ENCODE data around the gene EPHA5. TPM values are rescaled to one million over a fixed set of nuclear protein-coding genes. Genes with fewer than 3 reads are reported as not detected.

EPHA5 gene
- total RNA-seq, 1 donor, result 0.72 TPM

DNA sequence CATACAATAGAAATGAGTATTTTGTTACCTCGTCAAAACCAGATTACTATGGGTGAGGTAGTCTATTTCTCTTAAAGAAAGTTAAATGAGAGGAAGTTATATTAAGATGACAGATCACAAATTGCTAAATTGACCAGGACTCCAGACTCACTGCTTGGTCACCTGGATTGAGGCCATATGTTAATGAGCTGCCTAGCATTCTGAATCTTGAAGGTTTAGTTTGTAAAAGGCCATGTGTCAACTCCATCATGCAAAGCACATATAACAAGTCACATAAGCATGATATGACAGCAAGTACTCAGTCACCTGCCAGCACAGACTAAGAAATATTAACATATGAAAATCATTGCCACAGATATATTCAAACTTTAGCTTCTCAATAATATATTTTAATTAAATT, 72.6 kb downstream of the EPHA5 start:
- TF ChIP-seq, protein P1, sequence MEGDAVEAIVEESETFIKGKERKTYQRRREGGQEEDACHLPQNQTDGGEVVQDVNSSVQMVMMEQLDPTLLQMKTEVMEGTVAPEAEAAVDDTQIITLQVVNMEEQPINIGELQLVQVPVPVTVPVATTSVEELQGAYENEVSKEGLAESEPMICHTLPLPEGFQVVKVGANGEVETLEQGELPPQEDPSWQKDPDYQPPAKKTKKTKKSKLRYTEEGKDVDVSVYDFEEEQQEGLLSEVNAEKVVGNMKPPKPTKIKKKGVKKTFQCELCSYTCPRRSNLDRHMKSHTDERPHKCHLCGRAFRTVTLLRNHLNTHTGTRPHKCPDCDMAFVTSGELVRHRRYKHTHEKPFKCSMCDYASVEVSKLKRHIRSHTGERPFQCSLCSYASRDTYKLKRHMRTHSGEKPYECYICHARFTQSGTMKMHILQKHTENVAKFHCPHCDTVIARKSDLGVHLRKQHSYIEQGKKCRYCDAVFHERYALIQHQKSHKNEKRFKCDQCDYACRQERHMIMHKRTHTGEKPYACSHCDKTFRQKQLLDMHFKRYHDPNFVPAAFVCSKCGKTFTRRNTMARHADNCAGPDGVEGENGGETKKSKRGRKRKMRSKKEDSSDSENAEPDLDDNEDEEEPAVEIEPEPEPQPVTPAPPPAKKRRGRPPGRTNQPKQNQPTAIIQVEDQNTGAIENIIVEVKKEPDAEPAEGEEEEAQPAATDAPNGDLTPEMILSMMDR (IDR thresholded peaks at IDR 0.05; ENCODE audit: extremely low read depth, low read depth, low read length), result no peak

DNA sequence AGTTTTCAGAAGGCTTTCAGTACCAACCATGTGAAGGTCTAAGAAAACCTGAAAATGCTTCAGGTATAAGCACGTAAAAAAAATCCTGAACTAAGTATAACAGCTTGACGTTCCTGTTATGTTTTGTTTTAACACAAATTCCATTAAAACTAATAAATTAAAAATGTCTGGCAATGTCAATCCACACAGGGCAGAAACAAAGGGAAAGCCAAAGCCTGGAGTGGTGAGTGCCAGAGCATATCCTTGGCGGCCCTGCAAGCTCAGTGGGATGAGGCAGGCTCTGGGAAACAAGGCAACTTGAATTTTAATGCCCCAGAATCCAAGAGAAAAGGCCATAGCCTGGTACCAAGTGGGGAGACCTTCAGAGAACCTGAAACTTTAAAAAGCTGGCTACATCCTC, 78.2 kb downstream of the EPHA5 start:
- no peak for DNase-seq (ENCODE audit: insufficient read length, low spot score, missing footprints)
- H2AFZ ChIP-seq (ENCODE audit: low read length), result no peak overlapping the region
- no peak overlapping the region for H3K4me2 ChIP-seq (ENCODE audit: insufficient read depth, low read length)
- no peaks in the 10 kb centered on the region for H4K20me1 ChIP-seq (ENCODE audit: insufficient read depth, low read length)
- H3K9me3 ChIP-seq (ENCODE audit: low read depth, low read length), result no peaks in the 10 kb centered on the region
- no peak overlapping the region for H3K27ac ChIP-seq (ENCODE audit: low read depth, low read length)
- no peaks in the 10 kb centered on the region for H3K27me3 ChIP-seq (ENCODE audit: insufficient read depth, low read length)
- TF ChIP-seq, protein P1 (IDR thresholded peaks at IDR 0.05; ENCODE audit: extremely low read depth, low read depth, low read length), result no peak
- H3K4me3 ChIP-seq (ENCODE audit: insufficient read depth, low read length), result no peak overlapping the region
- H3K36me3 ChIP-seq (ENCODE audit: insufficient read depth, low read length), result no peaks in the 10 kb centered on the region
- H3K79me2 ChIP-seq (ENCODE audit: insufficient read depth, low read length), result no peaks in the 10 kb centered on the region
- H3K4me1 ChIP-seq (ENCODE audit: insufficient read depth, low read length), result no peaks in the 10 kb centered on the region

More for the DNA sequence above, 72.6 kb downstream of the EPHA5 start:
- Histone ChIP-seq H3K79me2 (ENCODE audit: insufficient read depth, low read length) (no peaks in the 10 kb centered on the region), H2AFZ (ENCODE audit: low read length) (no peak overlapping the region), H3K4me2 (ENCODE audit: insufficient read depth, low read length) (no peak overlapping the region), H4K20me1 (ENCODE audit: insufficient read depth, low read length) (no peaks in the 10 kb centered on the region), H3K27ac (ENCODE audit: low read depth, low read length) (no peak overlapping the region), H3K36me3 (ENCODE audit: insufficient read depth, low read length) (no peaks in the 10 kb centered on the region), H3K27me3 (ENCODE audit: insufficient read depth, low read length) (no peaks in the 10 kb centered on the region), H3K9me3 (ENCODE audit: low read depth, low read length) (no peaks in the 10 kb centered on the region), H3K4me3 (ENCODE audit: insufficient read depth, low read length) (no peak overlapping the region), H3K4me1 (ENCODE audit: insufficient read depth, low read length) (no peaks in the 10 kb centered on the region)
- DNase-seq (ENCODE audit: insufficient read length, low spot score, missing footprints), result no peak

DNA sequence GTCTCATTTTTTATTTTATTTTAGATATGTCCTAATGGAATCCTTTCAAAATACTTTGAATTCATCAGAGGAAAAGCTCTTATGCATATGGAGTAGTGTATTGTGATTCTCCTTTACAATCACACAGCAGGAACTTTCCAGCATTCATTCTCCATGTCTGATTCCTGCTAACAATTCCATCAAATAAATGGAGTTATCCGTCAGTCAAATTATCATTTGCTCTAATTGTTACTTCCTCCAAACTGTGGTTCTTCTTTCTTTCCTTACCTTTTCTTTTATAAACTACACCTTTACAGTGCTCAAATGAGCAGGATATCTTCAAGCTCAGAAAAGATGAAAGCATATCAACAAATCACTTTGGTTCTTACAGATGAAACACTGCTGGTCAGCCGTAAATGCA, 80.4 kb downstream of the EPHA5 start:
- no peak overlapping the region for H3K27ac ChIP-seq (ENCODE audit: low read depth, low read length)

DNA sequence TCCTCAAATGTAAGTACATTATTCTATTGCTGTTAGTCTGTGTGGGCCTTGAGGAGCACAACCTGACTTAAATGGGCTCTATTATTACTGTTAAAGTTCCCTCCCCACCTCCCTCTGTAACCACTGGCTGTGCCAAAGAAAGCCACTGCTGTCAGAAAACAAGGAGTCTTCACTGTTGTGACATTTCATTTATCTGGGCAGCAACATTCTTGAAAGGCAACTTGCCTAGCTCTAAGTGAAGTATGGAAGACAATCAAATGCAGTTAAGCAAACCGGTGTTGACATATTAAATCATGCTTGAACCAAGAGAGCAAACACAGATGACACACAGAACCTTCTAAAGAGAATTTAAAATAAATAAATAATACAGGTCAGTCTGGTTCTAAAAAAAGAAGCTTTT, 81.0 kb downstream of the EPHA5 start:
- H3K9me3 ChIP-seq (ENCODE audit: low read depth, low read length), result no peaks in the 10 kb centered on the region
- no peaks in the 10 kb centered on the region for H3K36me3 ChIP-seq (ENCODE audit: insufficient read depth, low read length)
- no peak overlapping the region for H3K4me3 ChIP-seq (ENCODE audit: insufficient read depth, low read length)
- no peak overlapping the region for H3K27ac ChIP-seq (ENCODE audit: low read depth, low read length)
- TF ChIP-seq, protein P1 (IDR thresholded peaks at IDR 0.05; ENCODE audit: extremely low read depth, low read depth, low read length), result no peak
- no peak overlapping the region for H2AFZ ChIP-seq (ENCODE audit: low read length)
- H3K27me3 ChIP-seq (ENCODE audit: insufficient read depth, low read length), result no peaks in the 10 kb centered on the region
- no peak overlapping the region for H3K4me2 ChIP-seq (ENCODE audit: insufficient read depth, low read length)
- no peak for DNase-seq (ENCODE audit: insufficient read length, low spot score, missing footprints)
- H3K4me1 ChIP-seq (ENCODE audit: insufficient read depth, low read length), result no peaks in the 10 kb centered on the region
- H3K79me2 ChIP-seq (ENCODE audit: insufficient read depth, low read length), result no peaks in the 10 kb centered on the region
- no peaks in the 10 kb centered on the region for H4K20me1 ChIP-seq (ENCODE audit: insufficient read depth, low read length)

More for the DNA sequence above, 80.4 kb downstream of the EPHA5 start:
- no peaks in the 10 kb centered on the region for H4K20me1 ChIP-seq (ENCODE audit: insufficient read depth, low read length)
- no peaks in the 10 kb centered on the region for H3K4me1 ChIP-seq (ENCODE audit: insufficient read depth, low read length)
- no peak overlapping the region for H3K4me2 ChIP-seq (ENCODE audit: insufficient read depth, low read length)
- H2AFZ ChIP-seq (ENCODE audit: low read length), result no peak overlapping the region
- no peaks in the 10 kb centered on the region for H3K9me3 ChIP-seq (ENCODE audit: low read depth, low read length)
- TF ChIP-seq, protein P1 (IDR thresholded peaks at IDR 0.05; ENCODE audit: extremely low read depth, low read depth, low read length), result no peak
- no peaks in the 10 kb centered on the region for H3K36me3 ChIP-seq (ENCODE audit: insufficient read depth, low read length)
- H3K79me2 ChIP-seq (ENCODE audit: insufficient read depth, low read length), result no peaks in the 10 kb centered on the region
- H3K4me3 ChIP-seq (ENCODE audit: insufficient read depth, low read length), result no peak overlapping the region
- H3K27me3 ChIP-seq (ENCODE audit: insufficient read depth, low read length), result no peaks in the 10 kb centered on the region
- DNase-seq (ENCODE audit: insufficient read length, low spot score, missing footprints), result no peak
